ENCODE results near the gene KLHL6.

- TF ChIP-seq POLR2A (IDR thresholded peaks at IDR 0.05) (no peak), CTCF (IDR thresholded peaks at IDR 0.05) (no peak)
These were observed 51.8 kb downstream of the KLHL6 start for GRCh38 chr3:183503746-183504145.

Measured in adrenal gland (tissue), 5 donors.